NCI-H2227 treated with DMSO at 0.1 percent for 48 hours (cell line): ENCODE results near the gene RAD51B.

Experiments used
- DNase-seq: peaks from one replicate; lab custom pipeline; 2025; lab: John Stamatoyannopoulos, UW

RAD51B gene

GRCh38 chr14:68386950-68387779, 567.6 kb downstream of the RAD51B start:
- no peak for DNase-seq

- no peak for DNase-seq
Observed at GRCh38 chr14:68389943-68390342, 570.4 kb downstream of the RAD51B start.

- DNase-seq, result no peak
Observed at GRCh38 chr14:68390741-68391140, 571.2 kb downstream of the RAD51B start.

- DNase-seq, result no peak
Observed at GRCh38 chr14:68391311-68392014, 571.9 kb downstream of the RAD51B start.

GRCh38 chr14:68392393-68393141, 573.0 kb downstream of the RAD51B start:
- no peak for DNase-seq

GRCh38 chr14:68393259-68393658, 573.7 kb downstream of the RAD51B start:
- peak; percentile 33 for DNase-seq

- no peak for DNase-seq
Observed at GRCh38 chr14:68394118-68394763, 574.7 kb downstream of the RAD51B start.

GRCh38 chr14:68394764-68395143, 575.2 kb downstream of the RAD51B start:
- no peak for DNase-seq

- no peak for DNase-seq
Observed at GRCh38 chr14:68395604-68396003, 576.0 kb downstream of the RAD51B start.

- no peak for DNase-seq
Observed at GRCh38 chr14:68396461-68396860, 576.9 kb downstream of the RAD51B start.

- no peak for DNase-seq
Observed at GRCh38 chr14:68397371-68397811, 577.8 kb downstream of the RAD51B start.

- DNase-seq, result no peak
Observed at GRCh38 chr14:68397822-68398221, 578.2 kb downstream of the RAD51B start.

- DNase-seq, result no peak
Observed at GRCh38 chr14:68398370-68398769, 578.8 kb downstream of the RAD51B start.

GRCh38 chr14:68399971-68400370, 580.4 kb downstream of the RAD51B start:
- DNase-seq, result no peak

- no peak for DNase-seq
Observed at GRCh38 chr14:68401317-68401716, 581.7 kb downstream of the RAD51B start.

- DNase-seq, result no peak
Observed at GRCh38 chr14:68401855-68402254, 582.3 kb downstream of the RAD51B start.

- DNase-seq, result no peak
Observed at GRCh38 chr14:68402525-68403101, 583.0 kb downstream of the RAD51B start.

GRCh38 chr14:68403191-68404145, 583.9 kb downstream of the RAD51B start:
- DNase-seq, result no peak

GRCh38 chr14:68404146-68404527, 584.6 kb downstream of the RAD51B start:
- DNase-seq, result no peak

- no peak for DNase-seq
Observed at GRCh38 chr14:68404652-68405183, 585.1 kb downstream of the RAD51B start.
